OCI-LY7 (cell line): ENCODE measurements around the gene LRIG1. TPM values are rescaled to one million over a fixed set of nuclear protein-coding genes. Genes with fewer than 3 reads are reported as not detected.

Source experiments
- BruUV-seq: library from RNA; stranded (reverse); fragments of 400-500 nt; replicated peaks from 2 replicates; lab custom pipeline; 2021; lab: Mats Ljungman, UMichigan
- CTCF ChIA-PET: fragments of 300-600 bp; sonication (Branson Sonifier 250); formaldehyde crosslinking; loops from one replicate; lab custom pipeline; 2022; ENCODE audit warnings: antibody characterized with exemption; ENCODE audit not compliant: unreplicated experiment; lab: Charles Lee
- POLR2A ChIA-PET: fragments of 300-600 bp; sonication (Branson Sonifier 250); formaldehyde crosslinking; loops from one replicate; lab custom pipeline; 2022; ENCODE audit warnings: antibody characterized with exemption; lab: Charles Lee
- DNase-seq: peaks from one replicate; pipeline ENCODE4 v3.0.0-alpha.2; 2015; ENCODE audit warnings: low spot score
- H2AFZ ChIP-seq: fragments of 200-600 bp; sonication (generic), shearing (Covaris generic); 2 replicates; pipeline ENCODE4 v1.6.1; 2014; ENCODE audit warnings: mild to moderate bottlenecking, antibody characterized with exemption, low read length, moderate library complexity
- H3K27ac ChIP-seq: fragments of 200-600 bp; sonication (generic); 2 replicates; pipeline ENCODE4 v1.5.1; 2014; ENCODE audit warnings: mixed run types, low read depth, mild to moderate bottlenecking, moderate library complexity, low read length, inconsistent platforms; ENCODE audit not compliant: poor library complexity, severe bottlenecking
- H3K36me3 ChIP-seq: fragments of 200-600 bp; sonication (generic); 2 replicates; pipeline ENCODE4 v1.6.1; 2014; ENCODE audit warnings: mild to moderate bottlenecking, antibody characterized with exemption, low read length, moderate library complexity, mixed read lengths; ENCODE audit not compliant: insufficient read depth
- H3K4me1 ChIP-seq: fragments of 200-600 bp; sonication (generic); 2 replicates; pipeline ENCODE4 v1.5.1; 2014; ENCODE audit warnings: mild to moderate bottlenecking, low read length; ENCODE audit not compliant: insufficient read depth, poor library complexity, severe bottlenecking
- H3K4me2 ChIP-seq: fragments of 200-600 bp; sonication (generic); 2 replicates; pipeline ENCODE4 v1.6.1; 2014; ENCODE audit warnings: mild to moderate bottlenecking, low read length
- H3K4me3 ChIP-seq: fragments of 200-600 bp; sonication (generic); 2 replicates; pipeline ENCODE4 v1.5.1; 2014; ENCODE audit warnings: mild to moderate bottlenecking, low read depth, low read length; ENCODE audit not compliant: poor library complexity, severe bottlenecking
- H3K79me2 ChIP-seq: fragments of 200-600 bp; sonication (generic); 2 replicates; pipeline ENCODE4 v1.6.1; 2016; ENCODE audit warnings: low read depth, mild to moderate bottlenecking, low read length, moderate library complexity, mixed read lengths; ENCODE audit not compliant: insufficient read depth
- H3K9me2 ChIP-seq: fragments of 200-600 bp; sonication (generic); 2 replicates; pipeline ENCODE4 v1.6.1; 2016; ENCODE audit warnings: mild to moderate bottlenecking, low read length, mixed read lengths; ENCODE audit not compliant: insufficient read depth
- H3K9me3 ChIP-seq: fragments of 200-600 bp; sonication (generic); 2 replicates; pipeline ENCODE4 v1.6.1; 2014; ENCODE audit warnings: mild to moderate bottlenecking, mixed run types, low read length, mixed read lengths
- H4K20me1 ChIP-seq: fragments of 200-600 bp; sonication (generic); 2 replicates; pipeline ENCODE4 v1.6.1; 2014; ENCODE audit warnings: mild to moderate bottlenecking, antibody characterized with exemption, low read length, moderate library complexity, mixed read lengths; ENCODE audit not compliant: insufficient read depth
- CTCF ChIP-seq: fragments of 200-600 bp; sonication (generic); conservative IDR thresholded peaks from 2 replicates; pipeline ENCODE4 v1.5.1; 2014; ENCODE audit warnings: mild to moderate bottlenecking, antibody characterized with exemption, low read length, moderate library complexity, mixed read lengths
- EZH2phosphoT487 ChIP-seq: fragments of 200-600 bp; sonication (generic); IDR thresholded peaks from 2 replicates; pipeline ENCODE4 v1.6.1; 2018; ENCODE audit warnings: low read depth, borderline replicate concordance, mild to moderate bottlenecking, mixed run types, antibody characterized with exemption, low read length, moderate library complexity, mixed read lengths
- intact Hi-C: fragments of 100-400 bp; cut with micrococcal nuclease; formaldehyde crosslinking; loops from one replicate; pipeline ENCODE4 v1.10.0; 2022; ENCODE audit not compliant: unreplicated experiment
- total RNA-seq, 2 experiments: library from RNA; depleted of rRNA in 1 of 2; stranded (reverse); fragments of >200 nt in 1 of 2; shearing (Covaris generic) in 1 of 2; gene quantifications; 2 replicates each; pipeline ENCODE4 v1.2.3, GENCODE V29; 2014 to 2022

The LRIG1 gene
- total RNA-seq, 2 experiments from 2014 or later = 84.2 to 115 TPM

GRCh38 chr3:66532613-66533012, 31.8 kb upstream of the LRIG1 start:
- ChIA-PET CTCF (no interaction called here), POLR2A (interaction anchor here (0.7 to 2.0 kb wide), 3 partner anchors 14 to 17 kb away, joined by 3 to 9 read pairs (median 3); no protein-coding TSS in a partner anchor)
- Histone ChIP-seq H4K20me1 (no peaks in the 10 kb centered on the region), H3K9me3 (peaks cover 10% of the 10 kb centered on the region; the same call in 1 of the 2 replicates), H2AFZ (no peak overlapping the region), H3K4me1 (peaks cover 49% of the 10 kb centered on the region), H3K27ac (no peak overlapping the region), H3K9me2 (no peaks in the 10 kb centered on the region), H3K4me2 (no peak overlapping the region), H3K79me2 (no peaks in the 10 kb centered on the region), H3K4me3 (no peak overlapping the region), H3K36me3 (peaks cover 5% of the 10 kb centered on the region; the same call in 1 of the 2 replicates)
- TF ChIP-seq CTCF (no peak), EZH2phosphoT487 (no peak)
- no TSS peak for BruUV-seq
- intact Hi-C loops = no loop called here
- no peak for DNase-seq

- POLR2A ChIA-PET = interaction anchor here (0.7 to 2.0 kb wide), 3 partner anchors 13 to 18 kb away, joined by 3 to 9 read pairs (median 3); no protein-coding TSS in a partner anchor
- intact Hi-C loops = no loop called here
- CTCF ChIA-PET = no interaction called here
Measured at GRCh38 chr3:66532160-66532587, 31.4 kb upstream of the LRIG1 start.

More at GRCh38 chr3:66532160-66532587, 31.4 kb upstream of the LRIG1 start:
- H3K36me3 ChIP-seq = peaks cover 5% of the 10 kb centered on the region; the same call in 1 of the 2 replicates
- no peak overlapping the region for H2AFZ ChIP-seq
- H4K20me1 ChIP-seq = no peaks in the 10 kb centered on the region
- peaks cover 10% of the 10 kb centered on the region; the same call in 1 of the 2 replicates for H3K9me3 ChIP-seq
- no peak for DNase-seq
- TF ChIP-seq EZH2phosphoT487 (no peak), CTCF (no peak)
- H3K27ac ChIP-seq = no peak overlapping the region
- no peaks in the 10 kb centered on the region for H3K79me2 ChIP-seq
- H3K4me3 ChIP-seq = no peak overlapping the region
- H3K4me1 ChIP-seq = peaks cover 53% of the 10 kb centered on the region
- no peaks in the 10 kb centered on the region for H3K9me2 ChIP-seq
- no peak overlapping the region for H3K4me2 ChIP-seq
- BruUV-seq = no TSS peak
